ENCODE results near the gene PHOX2A.

DNA sequence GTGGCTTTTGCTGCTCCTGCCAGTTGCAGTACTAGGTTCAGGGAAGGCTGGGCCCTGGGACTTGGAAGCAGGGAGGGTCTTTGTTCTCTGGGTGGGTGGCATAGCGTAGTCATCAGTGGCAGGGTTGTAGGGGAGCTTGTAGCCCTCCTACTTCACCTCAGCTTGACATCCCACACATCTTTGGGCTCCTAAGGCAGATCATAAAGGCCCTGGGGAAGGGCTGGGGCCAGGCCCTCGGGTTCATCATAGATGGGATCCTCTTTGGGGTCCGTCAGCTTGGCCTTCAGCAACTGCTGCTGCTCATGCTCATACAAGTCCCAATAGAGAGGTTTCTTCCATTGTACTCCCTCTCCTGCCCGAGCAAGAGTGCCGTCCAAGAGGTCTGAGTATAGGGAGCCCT lies 6.0 kb upstream of the PHOX2A start:
- TF ChIP-seq CTCF (IDR thresholded peaks at IDR 0.05; ENCODE audit: low read depth, low read length), result no peak
- TF ChIP-seq EZH2phosphoT487 (IDR thresholded peaks at IDR 0.05; ENCODE audit: low read depth), result no peak

Measured in OCI-LY3 (cell line).